H1 (cell line): Measurements from ENCODE around the gene ANP32B. TPM values are rescaled to one million over a fixed set of nuclear protein-coding genes. Genes with fewer than 3 reads are reported as not detected.

Source experiments
- CTCF ChIA-PET: fragments of 300-600 bp; sonication (Branson Sonifier 250); formaldehyde crosslinking; loops from one replicate; lab custom pipeline; 2021; ENCODE audit not compliant: partially characterized antibody; lab: Charles Lee
- POLR2A ChIA-PET: fragments of 300-600 bp; sonication (Branson Sonifier 250); formaldehyde crosslinking; loops from one replicate; lab custom pipeline; 2021; ENCODE audit warnings: inconsistent platforms; ENCODE audit not compliant: partially characterized antibody; lab: Charles Lee
- DNase-seq, 2 experiments: peaks; one replicate each; pipeline versions ENCODE4 v3.0.0 to v3.0.0-alpha.2; 2010 to 2022; ENCODE audit warnings: low spot score in 2 of 2, low read depth in 1 of 2, mixed read lengths in 1 of 2
- FAIRE-seq: peaks from 2 replicates; lab custom pipeline; 2011; peaks lifted over from hg19 to GRCh38; lab: Jason Lieb, UNC
- H2AFZ ChIP-seq: 2 replicates; pipeline ENCODE4 v1.8.1; 2012; ENCODE audit warnings: low read length, inconsistent platforms
- H2AK5ac ChIP-seq: 2 replicates; pipeline ENCODE4 v1.6.1; 2013; ENCODE audit warnings: low read depth, low read length
- H2BK120ac ChIP-seq: replicated peaks from 2 replicates; pipeline ENCODE3; 2013; ENCODE audit warnings: low read depth, low read length, inconsistent platforms
- H2BK12ac ChIP-seq: 2 replicates; pipeline ENCODE4 v1.6.1; 2013; ENCODE audit warnings: low read depth, low read length
- H2BK15ac ChIP-seq: 2 replicates; pipeline ENCODE4 v1.6.1; 2013; ENCODE audit warnings: low read length
- H2BK20ac ChIP-seq: 2 replicates; pipeline ENCODE4 v1.6.1; 2013; ENCODE audit warnings: low read length
- H2BK5ac ChIP-seq: 2 replicates; pipeline ENCODE4 v1.6.1; 2013; ENCODE audit warnings: low read depth, low read length
- H3K14ac ChIP-seq: 2 replicates; pipeline ENCODE4 v1.6.1; 2013; ENCODE audit warnings: inconsistent platforms; ENCODE audit not compliant: insufficient read length
- H3K18ac ChIP-seq: 2 replicates; pipeline ENCODE4 v1.6.1; 2013; ENCODE audit warnings: low read length; ENCODE audit errors: extremely low read depth
- H3K23ac ChIP-seq: 2 replicates; pipeline ENCODE4 v1.6.1; 2013; ENCODE audit warnings: inconsistent platforms; ENCODE audit not compliant: insufficient read length
- H3K23me2 ChIP-seq: 2 replicates; pipeline ENCODE4 v1.6.1; 2013; ENCODE audit warnings: low read depth, low read length
- H3K27ac ChIP-seq: 2 replicates; pipeline ENCODE4 v1.6.1; 2011; ENCODE audit warnings: low read depth, low read length, inconsistent platforms
- H3K27me3 ChIP-seq, 4 experiments: replicated peaks in 1 of 4; 1 replicate in 1 of 4; 2 replicates in 3 of 4; pipeline versions ENCODE4 v1.6.1 to v1.8.1; 2011 to 2013; ENCODE audit warnings: low read length in 3 of 4, mild to moderate bottlenecking in 3 of 4, inconsistent platforms in 2 of 4, mixed read lengths in 2 of 4, moderate library complexity in 1 of 4; ENCODE audit not compliant: control insufficient read depth in 3 of 4, insufficient read depth in 3 of 4; ENCODE audit errors: extremely low read depth in 1 of 4
- H3K36me3 ChIP-seq, 4 experiments: 2 replicates each; pipeline versions ENCODE4 v1.6.1 to v1.8.1; 2011 to 2013; ENCODE audit warnings: mild to moderate bottlenecking in 4 of 4, low read length in 3 of 4, moderate library complexity in 2 of 4, control low read depth in 1 of 4, inconsistent platforms in 1 of 4; ENCODE audit not compliant: insufficient read depth in 4 of 4, control insufficient read depth in 2 of 4
- H3K4ac ChIP-seq: replicated peaks from 2 replicates; pipeline ENCODE3; 2013; ENCODE audit warnings: low read length, low read depth, mixed read lengths, inconsistent platforms; ENCODE audit not compliant: insufficient read length
- H3K4me1 ChIP-seq, 4 experiments: replicated peaks in 1 of 4; 1 replicate in 1 of 4; 2 replicates in 3 of 4; pipeline versions ENCODE4 v1.6.1 to v1.8.1; 2011 to 2013; ENCODE audit warnings: low read length in 3 of 4, inconsistent platforms in 2 of 4, mixed read lengths in 1 of 4; ENCODE audit not compliant: insufficient read depth in 4 of 4, control insufficient read depth in 3 of 4
- H3K4me2 ChIP-seq, 2 experiments: 2 replicates each; pipeline versions ENCODE4 v1.6.1 to v1.8.1; 2011 to 2013; ENCODE audit warnings: low read depth in 2 of 2, low read length in 2 of 2, control low read depth in 1 of 2, inconsistent platforms in 1 of 2, mild to moderate bottlenecking in 1 of 2; ENCODE audit not compliant: insufficient read depth in 1 of 2
- H3K4me3 ChIP-seq, 4 experiments: fragments of 200-600, 300-600 bp in 1 of 4; sonication (generic), shearing (Covaris generic), sonication (Bioruptor Twin) in 1 of 4; 2 replicates each; pipeline versions ENCODE4 v1.5.1 to v1.8.1; 2011 to 2016; ENCODE audit warnings: low read length in 4 of 4, low read depth in 3 of 4, control low read depth in 2 of 4, inconsistent platforms in 2 of 4, mild to moderate bottlenecking in 2 of 4, mixed read lengths in 1 of 4, moderate library complexity in 1 of 4; ENCODE audit not compliant: insufficient read depth in 2 of 4; ENCODE audit errors: extremely low read depth in 1 of 4
- H3K56ac ChIP-seq: replicated peaks from 2 replicates; pipeline ENCODE3; 2013; ENCODE audit warnings: low read depth, mild to moderate bottlenecking, mixed read lengths, low read length, inconsistent platforms; ENCODE audit not compliant: insufficient read length
- H3K79me1 ChIP-seq: 2 replicates; pipeline ENCODE4 v1.6.1; 2013; ENCODE audit warnings: low read depth, low read length, control low read depth
- H3K79me2 ChIP-seq, 2 experiments: 2 replicates each; pipeline versions ENCODE4 v1.6.1 to v1.8.1; 2012 to 2013; ENCODE audit warnings: low read length in 2 of 2, mild to moderate bottlenecking in 2 of 2, inconsistent platforms in 1 of 2; ENCODE audit not compliant: insufficient read depth in 2 of 2, control insufficient read depth in 1 of 2
- H3K9ac ChIP-seq, 4 experiments: replicated peaks in 1 of 4; 1 replicate in 1 of 4; 2 replicates in 3 of 4; pipeline versions ENCODE4 v1.6.1 to v1.8.1; 2011 to 2013; ENCODE audit warnings: low read depth in 3 of 4, low read length in 3 of 4, control low read depth in 2 of 4, mild to moderate bottlenecking in 2 of 4, moderate library complexity in 2 of 4, inconsistent platforms in 1 of 4; ENCODE audit errors: extremely low read depth in 1 of 4
- H3K9me3 ChIP-seq, 2 experiments: 2 replicates each; pipeline versions ENCODE4 v1.6.1 to v1.8.1; 2012 to 2013; ENCODE audit warnings: mild to moderate bottlenecking in 2 of 2, moderate library complexity in 2 of 2, control low read depth in 1 of 2, inconsistent platforms in 1 of 2, low read depth in 1 of 2, low read length in 1 of 2, mixed read lengths in 1 of 2; ENCODE audit not compliant: insufficient read depth in 2 of 2
- H4K20me1 ChIP-seq, 2 experiments: replicated peaks in 1 of 2; 2 replicates each; pipeline versions ENCODE3 to v1.8.1; 2011 to 2013; ENCODE audit warnings: inconsistent platforms in 2 of 2, low read length in 2 of 2, mild to moderate bottlenecking in 1 of 2; ENCODE audit not compliant: insufficient read depth in 2 of 2, control insufficient read depth in 1 of 2
- H4K5ac ChIP-seq: 2 replicates; pipeline ENCODE4 v1.6.1; 2013; ENCODE audit warnings: low read length, low read depth, mixed read lengths, inconsistent platforms; ENCODE audit not compliant: insufficient read length
- H4K8ac ChIP-seq: 2 replicates; pipeline ENCODE4 v1.8.0; 2013; ENCODE audit warnings: mild to moderate bottlenecking, moderate library complexity, low read length, inconsistent platforms; ENCODE audit not compliant: insufficient read depth; ENCODE audit errors: extremely low read depth
- H4K91ac ChIP-seq: replicated peaks from 2 replicates; pipeline ENCODE3; 2013; ENCODE audit warnings: low read length, mixed read lengths, inconsistent platforms; ENCODE audit not compliant: insufficient read length
- EP300 ChIP-seq, 2 experiments: IDR thresholded peaks; 1 replicate in 1 of 2; 2 replicates in 1 of 2; pipeline ENCODE4 v1.6.1; 2011 to 2012; ENCODE audit warnings: low read depth in 2 of 2, low read length in 2 of 2, mild to moderate bottlenecking in 2 of 2, borderline replicate concordance in 1 of 2, inconsistent platforms in 1 of 2, moderate library complexity in 1 of 2
- MAFK ChIP-seq: IDR thresholded peaks from 2 replicates; pipeline ENCODE4 v1.6.1; 2012; ENCODE audit warnings: low read depth, mild to moderate bottlenecking, improper control_type of control experiment, low read length
- RAD21 ChIP-seq, 2 experiments: IDR thresholded peaks in 1 of 2; conservative IDR thresholded peaks in 1 of 2; 2 replicates each; pipeline ENCODE4 v1.6.1; 2011; ENCODE audit warnings: low read depth in 2 of 2, low read length in 2 of 2, improper control_type of control experiment in 1 of 2, inconsistent platforms in 1 of 2, mild to moderate bottlenecking in 1 of 2, moderate library complexity in 1 of 2
- SP1 ChIP-seq: IDR thresholded peaks from 2 replicates; pipeline ENCODE4 v1.6.1; 2011; ENCODE audit warnings: low read depth, low read length
- SRF ChIP-seq: IDR thresholded peaks from 2 replicates; pipeline ENCODE4 v1.6.1; 2011; ENCODE audit warnings: mild to moderate bottlenecking, low read depth, low read length, moderate library complexity
- TEAD4 ChIP-seq: IDR thresholded peaks from 2 replicates; pipeline ENCODE4 v1.6.1; 2012; ENCODE audit warnings: low read depth, low read length, inconsistent platforms, mixed read lengths
- ZNF274 ChIP-seq: IDR thresholded peaks from 2 replicates; pipeline ENCODE4 v1.7.0; 2012; ENCODE audit warnings: low read length, borderline replicate concordance; ENCODE audit errors: extremely low read depth
- WGBS, 2 experiments: shearing (Covaris generic) in 1 of 2; methylation state at CpG; one replicate each; pipeline versions ENCODE4 v1.1.6 to v1.1.7; 2013 to 2015; ENCODE audit warnings: low lambda C conversion rate in 2 of 2, mixed read lengths in 2 of 2, inconsistent platforms in 1 of 2, low coverage in 1 of 2, missing lambda C conversion rate in 1 of 2; ENCODE audit not compliant: insufficient replicate concordance in 2 of 2, insufficient coverage in 1 of 2, insufficient read length in 1 of 2; ENCODE audit errors: extremely low coverage in 1 of 2, missing lambda C conversion rate in 1 of 2; 5-methylcytosine and 5-hydroxymethylcytosine counted together
- polyA plus RNA-seq, 7 experiments: library from polyadenylated mRNA; depleted of rRNA in 3 of 7; stranded (reverse) in 5 of 7; unstranded in 2 of 7; fragments of >200 nt in 5 of 7; fragments of 200-250 nt in 2 of 7; gene quantifications; 1 replicate in 5 of 7; 2 replicates in 1 of 7; 4 replicates in 1 of 7; pipeline versions ENCODE4 v1.2.1 to v1.2.3, GENCODE V29; 2011 to 2013; ENCODE audit warnings: missing spikeins in 2 of 7, mixed read lengths in 2 of 7
- total RNA-seq: library from RNA; stranded (reverse); fragmentation: NEBNext Ultra II Directional; extraction: Animal tissue kit (Norgen Biotek cat#: 25700); gene quantifications from 2 replicates; pipeline ENCODE4 v1.2.1, GENCODE V29; 2021

Gene ANP32B
- total and polyA plus RNA-seq, 2 of the 8 experiments (the other 6 are each of a cell fraction or from before 2014, with no cell fraction given), result 7.6 to 88.1 TPM

DNA sequence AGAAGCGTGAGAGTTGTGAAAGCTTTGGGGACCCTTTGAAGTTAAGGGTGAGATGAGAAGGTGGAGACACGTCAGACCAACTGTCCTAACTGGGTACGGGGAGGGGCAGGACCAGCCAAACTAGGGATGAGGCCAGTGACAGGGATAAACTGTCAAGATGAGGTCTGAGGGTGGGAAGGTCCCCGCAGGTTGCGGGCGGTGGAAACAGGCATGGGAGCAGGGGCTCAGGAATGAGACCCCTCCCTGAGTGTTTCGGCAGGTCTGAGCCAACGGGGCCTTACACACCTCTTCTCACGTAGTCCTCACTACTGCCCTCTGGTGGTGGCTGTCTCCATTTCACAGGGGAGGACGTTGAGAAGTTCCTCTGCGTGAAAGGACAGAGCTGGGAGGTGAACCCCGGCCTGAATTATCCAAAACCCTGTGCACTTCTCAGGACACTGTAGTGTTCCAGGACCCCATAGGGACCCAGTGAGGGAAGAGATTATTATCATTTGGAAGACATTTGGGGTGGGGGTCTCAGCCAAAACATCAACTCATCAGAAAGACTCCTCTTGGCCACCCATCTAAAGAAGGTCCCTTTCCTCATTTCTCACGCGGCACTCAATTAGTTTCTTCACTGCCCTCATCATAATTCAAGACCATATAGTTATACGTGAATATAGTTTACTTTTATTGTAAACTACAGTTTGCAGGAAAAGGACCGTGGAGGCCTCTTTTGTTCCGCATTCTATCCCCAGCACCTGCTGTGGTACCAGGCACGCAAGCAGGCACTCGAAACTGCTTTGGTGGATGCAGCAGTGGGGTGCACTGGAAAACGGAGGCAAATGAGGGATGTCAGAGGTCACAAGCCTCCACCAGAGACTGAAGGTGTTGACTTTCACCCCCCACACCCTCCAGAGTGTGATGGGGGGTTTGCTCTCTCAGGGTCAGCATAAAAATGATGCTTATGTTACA lies 51.7 kb downstream of the ANP32B start:
- no peak overlapping the region for H4K91ac ChIP-seq
- no peaks in the 10 kb centered on the region for H3K4me1 ChIP-seq
- no peaks in the 10 kb centered on the region for H4K20me1 ChIP-seq
- CTCF ChIA-PET, result interaction anchor here (0.6 to 4.5 kb wide), 26 partner anchors 10 to 502 kb away, joined by 3 to 27 read pairs (median 4); partner anchors contain the start of genes ANP32B and TRMO
- FAIRE-seq (no peak), DNase-seq (peak; percentile 36 to 95)
- H3K27ac ChIP-seq, result no peak overlapping the region
- peaks cover 0 to 3% (median 0%) of the 10 kb centered on the region in 4 experiments; a peak in 2 of 7 replicates for H3K27me3 ChIP-seq
- H2BK20ac ChIP-seq, result no peak overlapping the region
- H3K79me2 ChIP-seq, result no peaks in the 10 kb centered on the region
- 53% methylated on average over 20 of the region's 20 CpGs; no CpG with 5 or more reads in 1 of the 2 experiments for WGBS, 2 experiments
- H3K9me3 ChIP-seq, result no peaks in the 10 kb centered on the region
- H3K4me3 ChIP-seq, result no peak overlapping the region
- H3K9ac ChIP-seq, result no peak overlapping the region
- no peaks in the 10 kb centered on the region for H3K79me1 ChIP-seq
- no peak overlapping the region for H3K56ac ChIP-seq
- no peaks in the 10 kb centered on the region for H3K36me3 ChIP-seq
- H2BK5ac ChIP-seq, result no peak overlapping the region
- H2BK15ac ChIP-seq, result peak overlapping the region; percentile 97; the same call in 1 of the 2 replicates
- H4K8ac ChIP-seq, result no peak overlapping the region
- H3K14ac ChIP-seq, result no peak overlapping the region
- H3K4me2 ChIP-seq, result peak overlapping the region in 1 of 2 experiments; percentile 58; a peak in 3 of 4 replicates
- no peak overlapping the region for H3K23ac ChIP-seq
- no peak overlapping the region for H4K5ac ChIP-seq
- no peaks in the 10 kb centered on the region for H3K23me2 ChIP-seq
- H2AFZ ChIP-seq, result peak overlapping the region; percentile 86; the same call in 1 of the 2 replicates
- H2BK120ac ChIP-seq, result no peak overlapping the region
- H3K4ac ChIP-seq, result no peak overlapping the region
- no peak overlapping the region for H3K18ac ChIP-seq
- POLR2A ChIA-PET, result interaction anchor here (1.0 kb wide), 1 partner anchor 9 kb away, joined by 3 read pairs; no protein-coding TSS in a partner anchor
- no peak overlapping the region; the same call in 1 of the 2 replicates for H2BK12ac ChIP-seq
- H2AK5ac ChIP-seq, result no peak overlapping the region
- TF ChIP-seq SP1, result no peak
- TF ChIP-seq MAFK, result no peak
- peak; percentile 46 to 61 for TF ChIP-seq RAD21 (IDR thresholded peaks at IDR 0.05 in 1 of 2, conservative IDR thresholded peaks at IDR 0.05 in 1 of 2; ENCODE audit: low read depth in 2 of 2, low read length in 2 of 2)
- TF ChIP-seq TEAD4, result 0 out of 2 replicates have a peak, but pooled peaks have one; percentile 17
- TF ChIP-seq EP300 (IDR thresholded peaks at IDR 0.05; ENCODE audit: borderline replicate concordance in 1 of 2, low read depth in 2 of 2, low read length in 2 of 2), result no peak
- TF ChIP-seq ZNF274, result no peak
- no peak for TF ChIP-seq SRF
